SH-SY5Y (cell line): ENCODE measurements around the gene CIBAR2.

Experiments used
- GATA2 ChIP-seq: IDR thresholded peaks from 2 replicates; pipeline ENCODE4 v1.6.1; 2011; ENCODE audit warnings: mild to moderate bottlenecking, low read depth, low read length
- GATA3 ChIP-seq: IDR thresholded peaks from 2 replicates; pipeline ENCODE4 v1.6.1; 2011; ENCODE audit warnings: low read depth, mild to moderate bottlenecking, low read length, moderate library complexity

- no peak for TF ChIP-seq GATA2
- TF ChIP-seq GATA3, result no peak
Measured at GRCh38 chr16:85140455-85141012, 28.3 kb upstream of the CIBAR2 start.
